Measurements from ENCODE around the gene CAMSAP2. TPM values are rescaled to one million over a fixed set of nuclear protein-coding genes. Genes with fewer than 3 reads are reported as not detected.

The CAMSAP2 gene
- total and polyA plus RNA-seq, 10 of the 15 experiments (the other 5 are each of a cell fraction or from before 2014, with no cell fraction given) = 3.9 to 19.8 (median 8.0) TPM

DNA sequence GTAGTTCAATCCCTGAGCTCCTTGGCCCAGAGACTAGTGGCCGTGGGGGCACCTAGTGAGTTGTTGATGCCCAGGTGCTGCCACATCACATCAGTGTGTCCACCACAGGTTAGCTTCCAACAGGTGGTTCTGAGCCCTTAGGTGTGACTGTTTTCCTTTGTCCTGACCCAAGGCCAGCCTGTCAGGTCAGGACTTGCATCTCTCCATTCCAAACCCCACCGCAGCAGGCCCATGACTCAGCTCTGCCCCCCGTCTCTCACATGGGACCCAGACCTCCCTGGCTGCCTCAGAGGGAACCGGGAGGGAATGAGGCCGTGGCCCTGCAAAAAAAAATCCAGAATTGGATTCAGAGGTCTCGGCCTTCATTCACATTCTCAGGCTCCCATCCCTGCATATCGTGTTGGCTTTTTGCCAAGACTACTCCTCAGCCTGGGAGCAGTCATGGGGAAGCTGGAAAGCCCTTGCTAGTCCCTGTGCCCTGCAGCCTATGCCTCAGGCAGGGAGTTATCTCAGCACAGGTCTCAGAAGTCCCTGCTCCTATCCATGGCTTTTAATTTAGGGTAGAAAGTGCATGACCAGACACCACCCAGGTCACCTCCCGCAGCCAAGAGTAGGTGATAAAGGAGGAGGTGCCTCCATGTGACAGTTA lies 163.2 kb downstream of the CAMSAP2 start (continued):
- TF ChIP-seq, protein P1, sequence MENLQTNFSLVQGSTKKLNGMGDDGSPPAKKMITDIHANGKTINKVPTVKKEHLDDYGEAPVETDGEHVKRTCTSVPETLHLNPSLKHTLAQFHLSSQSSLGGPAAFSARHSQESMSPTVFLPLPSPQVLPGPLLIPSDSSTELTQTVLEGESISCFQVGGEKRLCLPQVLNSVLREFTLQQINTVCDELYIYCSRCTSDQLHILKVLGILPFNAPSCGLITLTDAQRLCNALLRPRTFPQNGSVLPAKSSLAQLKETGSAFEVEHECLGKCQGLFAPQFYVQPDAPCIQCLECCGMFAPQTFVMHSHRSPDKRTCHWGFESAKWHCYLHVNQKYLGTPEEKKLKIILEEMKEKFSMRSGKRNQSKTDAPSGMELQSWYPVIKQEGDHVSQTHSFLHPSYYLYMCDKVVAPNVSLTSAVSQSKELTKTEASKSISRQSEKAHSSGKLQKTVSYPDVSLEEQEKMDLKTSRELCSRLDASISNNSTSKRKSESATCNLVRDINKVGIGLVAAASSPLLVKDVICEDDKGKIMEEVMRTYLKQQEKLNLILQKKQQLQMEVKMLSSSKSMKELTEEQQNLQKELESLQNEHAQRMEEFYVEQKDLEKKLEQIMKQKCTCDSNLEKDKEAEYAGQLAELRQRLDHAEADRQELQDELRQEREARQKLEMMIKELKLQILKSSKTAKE (IDR thresholded peaks at IDR 0.05; ENCODE audit: low read depth, poor library complexity, severe bottlenecking) = no peak
- TF ChIP-seq ATF2 (IDR thresholded peaks at IDR 0.05; ENCODE audit: low read length) = no peak
- TF ChIP-seq PRDM15 (CRISPR knock-in tag; IDR thresholded peaks at IDR 0.05) = no peak
- TF ChIP-seq NFIC (IDR thresholded peaks at IDR 0.05; ENCODE audit: low read depth, low read length) = no peak
- TF ChIP-seq PML (IDR thresholded peaks at IDR 0.05; ENCODE audit: low read length) = no peak
- no peak for TF ChIP-seq EGR1 (IDR thresholded peaks at IDR 0.05; ENCODE audit: borderline replicate concordance in 1 of 2, low read depth in 2 of 2, low read length in 2 of 2)
- TF ChIP-seq YY1 (IDR thresholded peaks at IDR 0.05; ENCODE audit: low read depth, low read length) = no peak

Measured in GM12878 (cell line).